NK-92 (cell line): ENCODE measurements around the gene TMEM79.
A peak's percentile ranks its signal among the peaks of the same experiment; 100 is the strongest.
"Not testable (repeated sequence)": the region's sequence is repeated elsewhere in the genome, so short reads cannot be mapped to it uniquely, and the experiment has no call there.

Experiments used
- DNase-seq: peaks from one replicate; lab custom pipeline; 2025; ENCODE audit not compliant: unreplicated experiment; lab: John Stamatoyannopoulos, UW

TMEM79 gene

GRCh38 chr1:156298852-156299357 lies 14.8 kb downstream of the TMEM79 start, which contains the start of gene VHLL:
Gene VHLL, minus strand, starts transcription at chr1:156299307. Its CDS starts 118 bp downstream, at chr1:156299189.
- no peak for DNase-seq

- DNase-seq = no peak
These were observed 19.1 kb downstream of the TMEM79 start for GRCh38 chr1:156303241-156303640.

- no peak for DNase-seq
These were observed 21.1 kb downstream of the TMEM79 start for GRCh38 chr1:156305215-156305614.

- DNase-seq = no peak
These were observed 24.0 kb downstream of the TMEM79 start for GRCh38 chr1:156308078-156308477.

- DNase-seq = no peak
These were observed 26.8 kb downstream of the TMEM79 start for GRCh38 chr1:156310962-156311361.

- no peak for DNase-seq
These were observed 32.8 kb downstream of the TMEM79 start for GRCh38 chr1:156316909-156317308.

- no peak for DNase-seq
These were observed 35.5 kb downstream of the TMEM79 start for GRCh38 chr1:156319664-156320063.

- DNase-seq = no peak
These were observed 36.4 kb downstream of the TMEM79 start for GRCh38 chr1:156320560-156320959.

- not testable (repeated sequence) for DNase-seq
These were observed 39.1 kb downstream of the TMEM79 start for GRCh38 chr1:156323179-156323578.

- DNase-seq = no peak
These were observed 52.1 kb downstream of the TMEM79 start for GRCh38 chr1:156336242-156336641.

- no peak for DNase-seq
These were observed 53.1 kb downstream of the TMEM79 start for GRCh38 chr1:156337052-156337887.

GRCh38 chr1:156337888-156338179 lies 53.7 kb downstream of the TMEM79 start:
- no peak for DNase-seq

- peak; percentile 92 for DNase-seq
These were observed 54.3 kb downstream of the TMEM79 start, which contains the start of the genes CCT3 and TSACC for GRCh38 chr1:156338180-156338976. Gene CCT3, minus strand, starts transcription at chr1:156338292. Its CDS starts 108 bp downstream, at chr1:156338184. Gene TSACC, plus strand, starts transcription at chr1:156338526. Its CDS starts 1,232 bp downstream, at chr1:156339758.
